Measurements from ENCODE around the gene OCSTAMP.

DNA sequence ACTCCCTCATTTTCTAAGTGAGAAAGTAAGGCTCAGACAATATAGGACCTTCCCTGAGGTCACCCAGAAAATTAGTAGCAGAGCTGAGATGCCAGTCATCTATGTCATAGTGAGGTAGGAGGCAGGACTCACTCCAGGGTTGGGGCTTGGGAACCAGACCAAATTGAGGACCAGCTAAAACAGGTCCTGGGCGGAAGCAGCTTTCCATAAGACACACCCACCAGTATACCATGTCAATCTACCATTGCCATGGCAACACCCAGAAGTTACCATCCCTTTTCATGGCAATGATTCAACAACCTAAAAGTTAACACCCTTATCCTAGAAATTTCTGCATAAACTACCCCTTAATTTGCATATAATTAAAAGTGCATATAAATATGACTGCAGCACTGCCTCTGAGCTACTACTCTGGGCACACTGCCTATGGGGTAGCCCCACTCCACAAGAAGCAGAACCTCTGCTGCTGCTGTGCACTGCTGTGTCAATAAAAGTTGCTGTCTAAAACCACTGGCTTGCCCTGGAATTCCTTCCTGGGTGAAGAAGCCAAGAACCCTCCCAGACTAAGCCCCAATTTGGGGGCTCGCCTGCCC lies 30.3 kb upstream of the OCSTAMP start:
- TF ChIP-seq, protein P1, sequence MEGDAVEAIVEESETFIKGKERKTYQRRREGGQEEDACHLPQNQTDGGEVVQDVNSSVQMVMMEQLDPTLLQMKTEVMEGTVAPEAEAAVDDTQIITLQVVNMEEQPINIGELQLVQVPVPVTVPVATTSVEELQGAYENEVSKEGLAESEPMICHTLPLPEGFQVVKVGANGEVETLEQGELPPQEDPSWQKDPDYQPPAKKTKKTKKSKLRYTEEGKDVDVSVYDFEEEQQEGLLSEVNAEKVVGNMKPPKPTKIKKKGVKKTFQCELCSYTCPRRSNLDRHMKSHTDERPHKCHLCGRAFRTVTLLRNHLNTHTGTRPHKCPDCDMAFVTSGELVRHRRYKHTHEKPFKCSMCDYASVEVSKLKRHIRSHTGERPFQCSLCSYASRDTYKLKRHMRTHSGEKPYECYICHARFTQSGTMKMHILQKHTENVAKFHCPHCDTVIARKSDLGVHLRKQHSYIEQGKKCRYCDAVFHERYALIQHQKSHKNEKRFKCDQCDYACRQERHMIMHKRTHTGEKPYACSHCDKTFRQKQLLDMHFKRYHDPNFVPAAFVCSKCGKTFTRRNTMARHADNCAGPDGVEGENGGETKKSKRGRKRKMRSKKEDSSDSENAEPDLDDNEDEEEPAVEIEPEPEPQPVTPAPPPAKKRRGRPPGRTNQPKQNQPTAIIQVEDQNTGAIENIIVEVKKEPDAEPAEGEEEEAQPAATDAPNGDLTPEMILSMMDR (IDR thresholded peaks at IDR 0.05; ENCODE audit: low read depth, low read length): no peak
- TF ChIP-seq EZH2phosphoT487 (IDR thresholded peaks at IDR 0.05; ENCODE audit: low read depth): no peak
